ENCODE results near the gene CYP4F8. TPM values are rescaled to one million over a fixed set of nuclear protein-coding genes. Genes with fewer than 3 reads are reported as not detected.

Gene CYP4F8
- total RNA-seq, 1 experiment from 2014 or later = not detected

- no TSS peak for BruUV-seq (replicated peaks)
- Histone ChIP-seq H3K4me3 (ENCODE audit: low read depth in 2 of 2, low read length in 2 of 2) (no peak overlapping the region), H3K27me3 (ENCODE audit: control insufficient read depth, insufficient read depth, low read length) (peaks cover 2% of the 10 kb centered on the region; the same call in 1 of the 2 replicates), H3K36me3 (ENCODE audit: control insufficient read depth, insufficient read depth, low read length) (no peaks in the 10 kb centered on the region), H3K4me1 (ENCODE audit: control insufficient read depth, insufficient read depth, low read length) (no peaks in the 10 kb centered on the region), H3K27ac (ENCODE audit: low read length) (no peak overlapping the region), H3K9me3 (ENCODE audit: control insufficient read depth, insufficient read depth, low read depth, low read length) (no peaks in the 10 kb centered on the region)
- in situ Hi-C loops (cut with HindIII; ENCODE audit: low pct_unique_long_range_greater_than_20kb, low sequenced_read_pairs) (no loop called here), intact Hi-C loops (cut with micrococcal nuclease; ENCODE audit: unreplicated experiment) (no loop called here)
- TF ChIP-seq SIN3A (IDR thresholded peaks at IDR 0.05; ENCODE audit: borderline replicate concordance, insufficient read depth, low read depth, low read length) (no peak), REST (IDR thresholded peaks at IDR 0.05; ENCODE audit: insufficient read depth in 1 of 2, low read depth in 2 of 2, low read length in 1 of 2) (no peak), TCF7L2 (IDR thresholded peaks at IDR 0.05; ENCODE audit: low read depth, low read length) (no peak), POLR2AphosphoS5 (IDR thresholded peaks at IDR 0.05; ENCODE audit: low read depth, low read length) (no peak), CTCF (IDR thresholded peaks at IDR 0.05) (no peak)
- no peak for ATAC-seq
- no peak for DNase-seq (ENCODE audit: low read depth, low spot score)
- ChIA-PET CTCF (no interaction called here), POLR2A (no interaction called here)
Measured at GRCh38 chr19:15652559-15653278, 37.7 kb downstream of the CYP4F8 start.

GRCh38 chr19:15656467-15656866, 41.4 kb downstream of the CYP4F8 start:
- ChIA-PET CTCF (interaction anchor here (0.6 kb wide), 1 partner anchor 212 kb away, joined by 3 read pairs; no protein-coding TSS in a partner anchor), POLR2A (no interaction called here)
- Histone ChIP-seq H3K4me3 (ENCODE audit: low read depth in 2 of 2, low read length in 2 of 2) (no peak overlapping the region), H3K36me3 (ENCODE audit: control insufficient read depth, insufficient read depth, low read length) (no peaks in the 10 kb centered on the region), H3K9me3 (ENCODE audit: control insufficient read depth, insufficient read depth, low read depth, low read length) (no peaks in the 10 kb centered on the region), H3K27me3 (ENCODE audit: control insufficient read depth, insufficient read depth, low read length) (peaks cover 2% of the 10 kb centered on the region; the same call in 1 of the 2 replicates), H3K4me1 (ENCODE audit: control insufficient read depth, insufficient read depth, low read length) (no peaks in the 10 kb centered on the region), H3K27ac (ENCODE audit: low read length) (no peak overlapping the region)
- BruUV-seq (replicated peaks) = no TSS peak
- DNase-seq (ENCODE audit: low read depth, low spot score) = no peak
- TF ChIP-seq CTCF (IDR thresholded peaks at IDR 0.05) (no peak), SIN3A (IDR thresholded peaks at IDR 0.05; ENCODE audit: borderline replicate concordance, insufficient read depth, low read depth, low read length) (no peak), POLR2AphosphoS5 (IDR thresholded peaks at IDR 0.05; ENCODE audit: low read depth, low read length) (no peak), TCF7L2 (IDR thresholded peaks at IDR 0.05; ENCODE audit: low read depth, low read length) (no peak), REST (IDR thresholded peaks at IDR 0.05; ENCODE audit: insufficient read depth in 1 of 2, low read depth in 2 of 2, low read length in 1 of 2) (no peak)
- ATAC-seq = no peak
- intact Hi-C loops (cut with micrococcal nuclease; ENCODE audit: unreplicated experiment) (no loop called here), in situ Hi-C loops (cut with HindIII; ENCODE audit: low pct_unique_long_range_greater_than_20kb, low sequenced_read_pairs) (no loop called here)
